ENCODE results near the gene PCDHGB1. TPM values are rescaled to one million over a fixed set of nuclear protein-coding genes. Genes with fewer than 3 reads are reported as not detected.
"Not testable (repeated sequence)": the region's sequence is repeated elsewhere in the genome, so short reads cannot be mapped to it uniquely, and the experiment has no call there.

Gene PCDHGB1
- total RNA-seq, 2 experiments from 2014 or later, result not detected

- DNase-seq (peak; percentile 52), ATAC-seq (peak; percentile 57)
- Mint-ChIP-seq H3K9me3 (ENCODE audit: insufficient read depth) (peaks cover 27% of the 10 kb centered on the region), H3K27me3 (ENCODE audit: low read depth) (peaks cover 45% of the 10 kb centered on the region), H3K4me3 (peak within 1 kb of the TSS; percentile 63), H3K4me1 (ENCODE audit: low read depth) (peaks cover 8% of the 10 kb centered on the region), H3K27ac (no peak within 1 kb of the TSS), H3K36me3 (ENCODE audit: low read depth) (peaks cover 15% of the 10 kb centered on the region)
- ChIA-PET POLR2A (interaction anchor here (0.7 kb wide), 1 partner anchor 51 kb away, joined by 3 read pairs; no protein-coding TSS in a partner anchor), CTCF (interaction anchor here (0.8 to 2.2 kb wide), 21 partner anchors 10 to 197 kb away, joined by 3 to 22 read pairs (median 5); partner anchors contain the start of genes PCDHGA1, PCDHGA10, PCDHGA11 and PCDHGA12)
Observed at GRCh38 chr5:141369994-141370848, 20.3 kb downstream of the PCDHGB1 start, which contains the start of gene PCDHGB3. Gene PCDHGB3 (plus strand): TSS chr5:141370242. CDS start chr5:141370395, 153 bp downstream.

- DNase-seq (no peak), ATAC-seq (no peak)
- Mint-ChIP-seq H3K27ac (no peak overlapping the region), H3K4me1 (ENCODE audit: low read depth) (peaks cover 8% of the 10 kb centered on the region), H3K36me3 (ENCODE audit: low read depth) (peaks cover 9% of the 10 kb centered on the region), H3K4me3 (no peak overlapping the region), H3K9me3 (ENCODE audit: insufficient read depth) (peaks cover 18% of the 10 kb centered on the region), H3K27me3 (ENCODE audit: low read depth) (peaks cover 39% of the 10 kb centered on the region)
- ChIA-PET POLR2A (interaction anchor here (0.6 kb wide), 1 partner anchor 1070 kb away, joined by 3 read pairs; no protein-coding TSS in a partner anchor), CTCF (interaction anchor here (0.7 to 1.7 kb wide), 4 partner anchors 28 to 59 kb away, joined by 3 to 6 read pairs (median 6); partner anchors contain the start of genes PCDHGA10, PCDHGA11, PCDHGA12 and PCDHGA3)
Observed at GRCh38 chr5:141371572-141372475, 21.9 kb downstream of the PCDHGB1 start.

- no peak for ATAC-seq
- H3K27me3 Mint-ChIP-seq (ENCODE audit: low read depth), result peaks cover 38% of the 10 kb centered on the region
Observed at GRCh38 chr5:141373673-141374317, 23.9 kb downstream of the PCDHGB1 start, which contains the start of gene PCDHGA6. Gene PCDHGA6 (plus strand): TSS chr5:141373891. CDS start chr5:141374084, 193 bp downstream.

DNA sequence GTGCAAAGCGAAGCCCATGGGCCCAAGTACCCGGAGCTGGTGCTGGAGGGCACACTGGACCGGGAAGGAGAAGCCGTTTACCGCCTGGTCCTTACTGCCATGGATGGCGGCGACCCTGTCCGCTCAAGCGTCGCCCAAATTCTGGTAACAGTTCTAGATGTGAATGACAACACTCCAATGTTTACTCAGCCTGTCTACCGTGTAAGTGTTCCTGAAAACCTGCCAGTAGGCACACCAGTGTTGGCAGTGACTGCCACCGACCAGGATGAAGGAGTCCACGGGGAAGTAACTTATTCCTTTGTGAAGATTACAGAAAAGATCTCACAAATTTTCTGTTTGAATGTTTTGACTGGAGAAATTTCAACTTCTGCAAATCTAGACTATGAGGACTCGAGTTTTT, 24.7 kb downstream of the PCDHGB1 start:
- POLR2A ChIA-PET, result no interaction called here
- peaks cover 35% of the 10 kb centered on the region for H3K27me3 Mint-ChIP-seq (ENCODE audit: low read depth)
- peaks cover 9% of the 10 kb centered on the region for H3K36me3 Mint-ChIP-seq (ENCODE audit: low read depth)
- CTCF ChIA-PET, result interaction anchor here (1.1 to 1.7 kb wide), 5 partner anchors 9 to 189 kb away, joined by 3 to 5 read pairs (median 4); partner anchors contain the start of gene PCDHGB5
- H3K4me3 Mint-ChIP-seq, result no peak overlapping the region
- DNase-seq, result no peak
- H3K27ac Mint-ChIP-seq, result no peak overlapping the region
- peaks cover 8% of the 10 kb centered on the region for H3K4me1 Mint-ChIP-seq (ENCODE audit: low read depth)
- H3K9me3 Mint-ChIP-seq (ENCODE audit: insufficient read depth), result peaks cover 13% of the 10 kb centered on the region
- no peak for ATAC-seq

More at GRCh38 chr5:141373673-141374317, 23.9 kb downstream of the PCDHGB1 start, which contains the start of gene PCDHGA6:
- Mint-ChIP-seq H3K4me1 (ENCODE audit: low read depth) (peaks cover 8% of the 10 kb centered on the region), H3K36me3 (ENCODE audit: low read depth) (peaks cover 9% of the 10 kb centered on the region), H3K4me3 (peak within 1 kb of the TSS; percentile 2), H3K27ac (no peak within 1 kb of the TSS), H3K9me3 (ENCODE audit: insufficient read depth) (peaks cover 18% of the 10 kb centered on the region)
- ChIA-PET POLR2A (no interaction called here), CTCF (interaction anchor here (1.2 to 1.7 kb wide), 4 partner anchors 10 to 190 kb away, joined by 3 to 5 read pairs (median 4); partner anchors contain the start of gene PCDHGB5)
- DNase-seq, result no peak

- DNase-seq; H3K27ac Mint-ChIP-seq; ATAC-seq; H3K4me3 Mint-ChIP-seq; H3K4me1 Mint-ChIP-seq (ENCODE audit: low read depth); POLR2A ChIA-PET; H3K36me3 Mint-ChIP-seq (ENCODE audit: low read depth): not testable (repeated sequence)
- CTCF ChIA-PET, result interaction anchor here (1.1 to 1.4 kb wide), 3 partner anchors 20 to 182 kb away, joined by 3 to 4 read pairs (median 3); partner anchors contain the start of gene PCDHGB5
- Mint-ChIP-seq H3K9me3 (ENCODE audit: insufficient read depth) (peaks cover 15% of the 10 kb centered on the region), H3K27me3 (ENCODE audit: low read depth) (peaks cover 28% of the 10 kb centered on the region)
Observed at GRCh38 chr5:141375444-141376155, 25.7 kb downstream of the PCDHGB1 start.

- no peak for ATAC-seq
- H3K9me3 Mint-ChIP-seq (ENCODE audit: insufficient read depth), result peaks cover 20% of the 10 kb centered on the region
- H3K4me1 Mint-ChIP-seq (ENCODE audit: low read depth), result no peaks in the 10 kb centered on the region
- CTCF ChIA-PET, result interaction anchor here (1.5 to 1.7 kb wide), 2 partner anchors 8 to 13 kb away, joined by 4 to 5 read pairs; partner anchors contain the start of genes PCDHGA6 and PCDHGB3
- H3K27me3 Mint-ChIP-seq (ENCODE audit: low read depth), result peaks cover 35% of the 10 kb centered on the region
- H3K27ac Mint-ChIP-seq, result no peak within 1 kb of the TSS
- no peak for DNase-seq
- peaks cover 2% of the 10 kb centered on the region for H3K36me3 Mint-ChIP-seq (ENCODE audit: low read depth)
- peak within 1 kb of the TSS; percentile 36 for H3K4me3 Mint-ChIP-seq
- POLR2A ChIA-PET, result no interaction called here
Observed at GRCh38 chr5:141382469-141383294, 32.8 kb downstream of the PCDHGB1 start, which contains the start of gene PCDHGA7. Gene PCDHGA7 (plus strand): TSS chr5:141382742. CDS start chr5:141382900, 158 bp downstream.

- peaks cover 21% of the 10 kb centered on the region for H3K9me3 Mint-ChIP-seq (ENCODE audit: insufficient read depth)
- peaks cover 37% of the 10 kb centered on the region for H3K27me3 Mint-ChIP-seq (ENCODE audit: low read depth)
- H3K4me1 Mint-ChIP-seq (ENCODE audit: low read depth), result no peaks in the 10 kb centered on the region
- ChIA-PET CTCF (interaction anchor here (1.5 to 1.7 kb wide), 2 partner anchors 9 to 13 kb away, joined by 4 to 5 read pairs; partner anchors contain the start of genes PCDHGA6 and PCDHGB3), POLR2A (no interaction called here)
- H3K4me3 Mint-ChIP-seq, result no peak overlapping the region
- DNase-seq (no peak), ATAC-seq (no peak)
- H3K36me3 Mint-ChIP-seq (ENCODE audit: low read depth), result peaks cover 2% of the 10 kb centered on the region
- H3K27ac Mint-ChIP-seq, result no peak overlapping the region
Observed at GRCh38 chr5:141383345-141383744, 33.4 kb downstream of the PCDHGB1 start.

DNA sequence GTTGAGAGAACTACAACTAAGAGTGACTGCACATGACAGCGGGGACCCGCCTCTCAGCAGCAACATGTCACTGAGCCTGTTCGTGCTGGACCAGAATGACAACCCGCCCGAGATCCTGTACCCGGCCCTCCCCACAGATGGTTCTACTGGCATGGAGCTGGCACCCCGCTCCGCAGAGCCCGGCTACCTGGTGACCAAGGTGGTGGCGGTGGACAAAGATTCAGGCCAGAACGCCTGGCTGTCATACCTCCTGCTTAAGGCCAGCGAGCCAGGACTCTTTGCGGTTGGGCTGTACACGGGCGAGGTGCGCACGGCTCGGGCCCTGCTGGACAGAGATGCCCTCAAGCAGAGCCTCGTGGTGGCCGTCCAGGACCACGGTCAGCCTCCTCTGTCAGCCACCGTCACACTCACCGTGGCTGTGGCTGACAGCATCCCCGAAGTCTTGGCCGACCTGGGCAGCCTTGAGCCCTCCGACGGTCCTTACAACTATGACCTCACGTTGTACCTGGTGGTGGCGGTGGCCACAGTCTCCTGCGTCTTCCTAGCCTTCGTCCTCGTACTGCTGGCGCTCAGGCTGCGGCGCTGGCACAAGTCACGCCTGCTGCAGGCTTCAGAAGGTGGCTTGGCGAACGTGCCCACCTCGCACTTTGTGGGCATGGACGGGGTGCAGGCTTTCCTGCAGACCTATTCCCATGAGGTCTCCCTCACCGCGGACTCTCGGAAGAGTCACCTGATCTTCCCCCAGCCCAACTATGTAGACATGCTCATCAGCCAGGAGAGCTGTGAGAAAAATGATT, 34.8 kb downstream of the PCDHGB1 start:
- POLR2A ChIA-PET, result no interaction called here
- peaks cover 2% of the 10 kb centered on the region for H3K36me3 Mint-ChIP-seq (ENCODE audit: low read depth)
- DNase-seq (no peak), ATAC-seq (no peak)
- H3K4me3 Mint-ChIP-seq, result no peak overlapping the region
- CTCF ChIA-PET, result interaction anchor here (1.1 kb wide), 1 partner anchor 15 kb away, joined by 3 read pairs; the partner anchor contains the start of gene PCDHGB3
- no peaks in the 10 kb centered on the region for H3K4me1 Mint-ChIP-seq (ENCODE audit: low read depth)
- H3K27ac Mint-ChIP-seq, result no peak overlapping the region
- H3K27me3 Mint-ChIP-seq (ENCODE audit: low read depth), result peaks cover 40% of the 10 kb centered on the region
- peaks cover 33% of the 10 kb centered on the region for H3K9me3 Mint-ChIP-seq (ENCODE audit: insufficient read depth)

All from activated CD8-positive, alpha-beta T cell treated with anti-CD3 and anti-CD28 coated beads, Interleukin-2, amount 10 ng/mL, durations not matched to agents 7 days and 5 days (primary cell).